PC-3 (cell line): ENCODE data around the gene KIF6. TPM values are rescaled to one million over a fixed set of nuclear protein-coding genes. Genes with fewer than 3 reads are reported as not detected.

Source experiments
- ATAC-seq: fragments of 200-7000 bp; cut with Tn5 transposase; 2 replicates; pipeline ENCODE4 v1.9.1; 2020; ENCODE audit warnings: mild to moderate bottlenecking, moderate library complexity
- BruUV-seq: library from RNA; stranded (reverse); fragments of 400-500 nt; replicated peaks from 2 replicates; lab custom pipeline; 2021; lab: Mats Ljungman, UMichigan
- CTCF ChIA-PET: fragments of 300-600 bp; sonication (Branson Sonifier 250); formaldehyde crosslinking; loops from one replicate; lab custom pipeline; 2022; ENCODE audit warnings: antibody characterized with exemption; lab: Charles Lee
- POLR2A ChIA-PET: fragments of 300-600 bp; sonication (Branson Sonifier 250); formaldehyde crosslinking; loops from one replicate; lab custom pipeline; 2022; ENCODE audit warnings: antibody characterized with exemption; ENCODE audit not compliant: unreplicated experiment; lab: Charles Lee
- DNase-seq: peaks from one replicate; pipeline ENCODE4 v3.0.0-alpha.2; 2015
- H2AFZ ChIP-seq: fragments of 300-600 bp; sonication (generic); 2 replicates; pipeline ENCODE4 v1.6.0; 2016; ENCODE audit warnings: antibody characterized with exemption, low read length
- H3F3A ChIP-seq: fragments of 300-600 bp; sonication (generic); one replicate; pipeline ENCODE4 v1.6.0; 2017; ENCODE audit warnings: antibody characterized with exemption, low read length, control low read depth, mild to moderate bottlenecking; ENCODE audit not compliant: unreplicated experiment
- H3K27ac ChIP-seq: fragments of 300-600 bp; sonication (generic); 2 replicates; pipeline ENCODE4 v1.5.1; 2016; ENCODE audit warnings: mild to moderate bottlenecking, low read length
- H3K27me3 ChIP-seq: fragments of 300-600 bp; sonication (generic); 2 replicates; pipeline ENCODE4 v1.6.1; 2016; ENCODE audit warnings: low read length, mixed read lengths
- H3K36me3 ChIP-seq: fragments of 300-600 bp; sonication (generic); 2 replicates; pipeline ENCODE4 v1.6.1; 2016; ENCODE audit warnings: low read depth, mixed run types, low read length, mixed read lengths
- H3K4me1 ChIP-seq: fragments of 300-600 bp; sonication (generic); 2 replicates; pipeline ENCODE4 v1.5.1; 2016; ENCODE audit warnings: low read length; ENCODE audit not compliant: insufficient read depth
- H3K4me2 ChIP-seq: fragments of 300-600 bp; sonication (generic); 2 replicates; pipeline ENCODE4 v1.6.0; 2016; ENCODE audit warnings: low read length
- H3K4me3 ChIP-seq: fragments of 300-600 bp; sonication (generic); 2 replicates; pipeline ENCODE4 v1.5.1; 2016; ENCODE audit warnings: mild to moderate bottlenecking, low read length, mixed read lengths
- H3K79me2 ChIP-seq: fragments of 300-600 bp; sonication (generic); 2 replicates; pipeline ENCODE4 v1.6.1; 2017; ENCODE audit warnings: low read length, mixed read lengths
- H3K9ac ChIP-seq: fragments of 300-600 bp; sonication (generic); 2 replicates; pipeline ENCODE4 v1.6.0; 2016; ENCODE audit warnings: mild to moderate bottlenecking, low read length
- H3K9me2 ChIP-seq: fragments of 300-600 bp; sonication (generic); replicated peaks from 2 replicates; pipeline ENCODE4 v1.6.1; 2016; ENCODE audit warnings: mixed run types, low read length, mixed read lengths
- H3K9me3 ChIP-seq: fragments of 300-600 bp; sonication (generic); 2 replicates; pipeline ENCODE4 v1.6.1; 2016; ENCODE audit warnings: low read length, mixed read lengths
- H4K20me1 ChIP-seq: fragments of 300-600 bp; sonication (generic); 2 replicates; pipeline ENCODE4 v1.6.1; 2016; ENCODE audit warnings: low read length, mixed read lengths
- EZH2 ChIP-seq: fragments of 300-600 bp; sonication (generic); IDR thresholded peaks from one replicate; pipeline ENCODE4 v1.6.1; 2017; ENCODE audit warnings: antibody characterized with exemption, mild to moderate bottlenecking, low read length; ENCODE audit not compliant: unreplicated experiment
- EZH2phosphoT487 ChIP-seq: fragments of 300-600 bp; sonication (generic); IDR thresholded peaks from 2 replicates; pipeline ENCODE4 v1.6.1; 2018; ENCODE audit warnings: mild to moderate bottlenecking, antibody characterized with exemption, low read length, borderline replicate concordance
- intact Hi-C: fragments of 100-400 bp; cut with micrococcal nuclease; formaldehyde crosslinking; loops from 2 replicates; pipeline ENCODE4 v1.9.0; 2023
- total RNA-seq: library from RNA; depleted of rRNA; stranded (reverse); fragments of >200 nt; gene quantifications from 2 replicates; pipeline ENCODE4 v1.2.3, GENCODE V29; 2014
- TF ChIP-seq, protein P1 (sequence below): fragments of 300-600 bp; sonication (generic); conservative IDR thresholded peaks from 2 replicates; pipeline ENCODE4 v1.5.1; 2017; ENCODE audit warnings: antibody characterized with exemption, low read depth, mild to moderate bottlenecking, low read length

The KIF6 gene
- total RNA-seq, 1 experiment from 2014 or later, result 0.07 TPM

DNA sequence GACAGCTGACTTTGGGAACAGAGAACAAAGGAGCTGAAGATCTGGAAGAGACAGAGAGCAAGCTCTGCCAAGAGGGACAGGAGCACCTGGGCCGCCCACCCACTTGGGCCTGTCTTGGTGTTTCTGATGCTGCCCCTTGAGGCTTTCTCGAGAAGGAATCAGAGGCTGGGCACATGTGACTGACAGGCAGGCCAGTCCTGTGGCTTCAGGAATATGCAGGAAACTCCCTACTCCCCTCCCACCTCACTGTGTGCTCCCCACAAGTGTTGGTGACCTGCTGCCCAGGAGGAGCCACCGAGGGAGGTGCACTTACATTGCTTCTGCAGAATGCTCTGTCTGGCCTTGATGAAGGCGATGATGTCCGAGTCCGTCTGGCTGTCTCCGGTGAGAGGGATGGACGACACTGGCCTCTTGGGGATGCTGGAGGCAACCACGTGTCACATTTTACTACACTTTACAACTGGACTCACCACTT, 381.8 kb downstream of the KIF6 start:
- BruUV-seq, result no TSS peak
- TF ChIP-seq, protein P1, sequence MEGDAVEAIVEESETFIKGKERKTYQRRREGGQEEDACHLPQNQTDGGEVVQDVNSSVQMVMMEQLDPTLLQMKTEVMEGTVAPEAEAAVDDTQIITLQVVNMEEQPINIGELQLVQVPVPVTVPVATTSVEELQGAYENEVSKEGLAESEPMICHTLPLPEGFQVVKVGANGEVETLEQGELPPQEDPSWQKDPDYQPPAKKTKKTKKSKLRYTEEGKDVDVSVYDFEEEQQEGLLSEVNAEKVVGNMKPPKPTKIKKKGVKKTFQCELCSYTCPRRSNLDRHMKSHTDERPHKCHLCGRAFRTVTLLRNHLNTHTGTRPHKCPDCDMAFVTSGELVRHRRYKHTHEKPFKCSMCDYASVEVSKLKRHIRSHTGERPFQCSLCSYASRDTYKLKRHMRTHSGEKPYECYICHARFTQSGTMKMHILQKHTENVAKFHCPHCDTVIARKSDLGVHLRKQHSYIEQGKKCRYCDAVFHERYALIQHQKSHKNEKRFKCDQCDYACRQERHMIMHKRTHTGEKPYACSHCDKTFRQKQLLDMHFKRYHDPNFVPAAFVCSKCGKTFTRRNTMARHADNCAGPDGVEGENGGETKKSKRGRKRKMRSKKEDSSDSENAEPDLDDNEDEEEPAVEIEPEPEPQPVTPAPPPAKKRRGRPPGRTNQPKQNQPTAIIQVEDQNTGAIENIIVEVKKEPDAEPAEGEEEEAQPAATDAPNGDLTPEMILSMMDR, result no peak
- TF ChIP-seq EZH2phosphoT487 (no peak), EZH2 (no peak)
- Histone ChIP-seq H3K27ac (no peak overlapping the region), H3F3A (no peaks in the 10 kb centered on the region), H3K9ac (no peak overlapping the region), H3K9me3 (no peaks in the 10 kb centered on the region), H4K20me1 (no peaks in the 10 kb centered on the region), H3K9me2 (no peaks in the 10 kb centered on the region), H3K4me3 (no peak overlapping the region), H3K36me3 (no peaks in the 10 kb centered on the region), H3K27me3 (peaks cover 36% of the 10 kb centered on the region), H3K79me2 (no peaks in the 10 kb centered on the region), H3K4me1 (no peaks in the 10 kb centered on the region), H3K4me2 (no peak overlapping the region), H2AFZ (no peak overlapping the region)
- no peak for ATAC-seq
- CTCF ChIA-PET, result no interaction called here
- intact Hi-C loops, result loop anchor here (10.0 kb wide), 1 partner anchor 1971 kb away; no protein-coding TSS in a partner anchor
- POLR2A ChIA-PET, result no interaction called here
- no peak for DNase-seq

DNA sequence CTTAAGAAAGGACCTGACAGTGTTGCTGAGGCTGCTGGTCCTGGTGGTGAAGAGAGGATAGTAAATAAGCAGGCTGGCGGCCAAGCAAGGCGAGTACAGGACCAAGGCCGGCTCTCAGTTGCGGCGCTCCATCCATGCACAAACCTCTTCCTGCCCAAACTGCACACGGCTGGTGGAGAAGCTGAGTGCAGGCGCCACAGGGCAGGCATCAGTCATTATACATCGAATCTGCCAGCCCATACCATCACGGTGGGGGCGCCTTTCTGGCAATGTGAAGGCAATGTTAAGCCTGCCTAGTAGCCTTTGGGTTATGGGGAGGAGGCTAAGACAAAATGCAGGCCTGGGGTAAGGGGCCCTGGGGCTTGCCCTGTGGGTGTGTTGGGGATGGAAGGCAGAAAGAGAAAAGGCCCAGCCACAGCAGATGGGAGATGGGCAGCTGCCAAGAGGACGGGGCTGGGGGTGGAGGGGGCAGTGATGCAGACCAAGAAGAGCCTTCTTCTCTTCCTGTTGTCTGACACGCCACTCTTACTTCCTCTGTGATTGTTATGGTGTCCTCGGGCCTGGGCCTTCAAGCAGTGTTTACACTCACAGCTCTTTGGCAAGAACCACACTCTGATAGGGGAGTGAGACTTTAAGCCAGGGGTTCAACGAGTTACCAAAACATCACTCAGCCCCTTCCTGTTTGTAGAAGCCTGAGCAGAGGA, 382.4 kb downstream of the KIF6 start:
- H3K4me2 ChIP-seq, result no peak overlapping the region
- no peaks in the 10 kb centered on the region for H4K20me1 ChIP-seq
- H3K9me2 ChIP-seq, result no peaks in the 10 kb centered on the region
- H3K27ac ChIP-seq, result no peak overlapping the region
- no peaks in the 10 kb centered on the region for H3K79me2 ChIP-seq
- H3K4me1 ChIP-seq, result no peaks in the 10 kb centered on the region
- no peak for ATAC-seq
- no peak for DNase-seq
- H3K27me3 ChIP-seq, result peaks cover 42% of the 10 kb centered on the region
- no peak overlapping the region for H3K4me3 ChIP-seq
- intact Hi-C loops, result loop anchor here (10.0 kb wide), 1 partner anchor 1972 kb away; no protein-coding TSS in a partner anchor
- no TSS peak for BruUV-seq
- no peak overlapping the region for H2AFZ ChIP-seq
- no peaks in the 10 kb centered on the region for H3K36me3 ChIP-seq
- no peaks in the 10 kb centered on the region for H3K9me3 ChIP-seq
- CTCF ChIA-PET, result no interaction called here
- TF ChIP-seq EZH2 (no peak), EZH2phosphoT487 (no peak)
- TF ChIP-seq, protein P1, result no peak
- no peak overlapping the region for H3K9ac ChIP-seq
- H3F3A ChIP-seq, result no peaks in the 10 kb centered on the region
- POLR2A ChIA-PET, result no interaction called here

DNA sequence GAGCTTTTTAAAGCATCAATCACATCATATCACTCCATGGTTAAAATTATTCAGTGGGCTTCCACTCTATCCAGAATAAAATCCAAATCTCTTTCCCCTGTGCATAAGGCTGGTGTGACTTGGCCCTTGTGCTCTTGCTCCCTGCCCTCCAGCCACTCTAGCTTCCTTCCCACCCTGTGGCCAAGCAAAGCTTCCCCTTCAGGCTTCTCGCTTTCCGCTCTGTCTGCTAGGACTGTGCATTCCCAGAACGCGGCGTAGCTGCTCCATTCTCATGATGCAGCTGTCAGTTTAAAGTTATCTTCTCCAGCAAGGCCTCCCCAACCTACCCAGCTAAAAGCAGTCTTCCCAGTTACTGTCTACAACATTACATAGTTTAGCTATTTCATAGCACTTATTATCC, 383.3 kb downstream of the KIF6 start:
- no peak overlapping the region for H3K9ac ChIP-seq
- peaks cover 46% of the 10 kb centered on the region for H3K27me3 ChIP-seq
- no peaks in the 10 kb centered on the region for H3K36me3 ChIP-seq
- ATAC-seq, result no peak
- ChIA-PET POLR2A (no interaction called here), CTCF (no interaction called here)
- intact Hi-C loops, result loop anchor here (10.0 kb wide), 1 partner anchor 1973 kb away; no protein-coding TSS in a partner anchor
- BruUV-seq, result no TSS peak
- no peaks in the 10 kb centered on the region for H3K4me1 ChIP-seq
- H3K9me2 ChIP-seq, result no peaks in the 10 kb centered on the region
- TF ChIP-seq, protein P1, result no peak
- TF ChIP-seq EZH2phosphoT487 (no peak), EZH2 (no peak)
- H3K79me2 ChIP-seq, result no peaks in the 10 kb centered on the region
- H3K9me3 ChIP-seq, result no peaks in the 10 kb centered on the region
- H4K20me1 ChIP-seq, result no peaks in the 10 kb centered on the region
- no peaks in the 10 kb centered on the region for H3F3A ChIP-seq
- H2AFZ ChIP-seq, result no peak overlapping the region
- DNase-seq, result no peak
- no peak overlapping the region for H3K27ac ChIP-seq
- H3K4me2 ChIP-seq, result no peak overlapping the region
- H3K4me3 ChIP-seq, result no peak overlapping the region
